ENCODE data around the gene NHSL2.
"Not testable (repeated sequence)": the region's sequence is repeated elsewhere in the genome, so short reads cannot be mapped to it uniquely, and the experiment has no call there.

The NHSL2 gene

DNA sequence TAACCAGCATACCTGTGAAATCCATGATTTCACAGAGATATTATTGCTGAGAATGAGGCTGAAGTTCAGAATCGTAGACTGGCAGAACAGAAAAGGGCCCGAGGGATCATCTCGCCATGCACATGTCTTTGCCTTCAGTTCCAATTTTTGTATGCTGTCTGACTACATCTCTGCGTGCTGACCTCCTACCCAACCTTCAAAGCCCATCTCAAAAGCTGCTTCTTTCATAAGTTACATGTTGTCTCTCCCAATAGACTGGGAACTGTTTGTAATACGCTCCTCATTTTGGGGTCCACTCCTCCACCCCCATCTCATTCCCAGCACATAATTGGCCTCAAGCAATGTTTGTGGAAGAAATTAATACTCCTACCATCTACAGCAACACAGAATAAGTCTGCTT, 142.9 kb downstream of the NHSL2 start:
- Histone ChIP-seq H4K20me1 (ENCODE audit: insufficient read depth, low read length) (no peaks in the 10 kb centered on the region), H3K4me1 (ENCODE audit: low read length) (no peaks in the 10 kb centered on the region), H3K36me3 (replicated peaks; ENCODE audit: low read depth, low read length) (no peaks in the 10 kb centered on the region), H3K79me2 (ENCODE audit: low read length) (no peaks in the 10 kb centered on the region), H3K4me3 (ENCODE audit: low read length) (no peak overlapping the region), H3K27ac (ENCODE audit: low read length) (no peak overlapping the region), H2AFZ (ENCODE audit: low read depth, low read length) (no peak overlapping the region), H3K9ac (ENCODE audit: low read length) (no peak overlapping the region), H3K4me2 (ENCODE audit: low read length) (no peak overlapping the region), H3K9me3 (ENCODE audit: insufficient read depth, low read length) (no peaks in the 10 kb centered on the region), H3K27me3 (ENCODE audit: low read depth, low read length) (peaks cover 25% of the 10 kb centered on the region)
- TF ChIP-seq EZH2phosphoT487 (IDR thresholded peaks at IDR 0.05; ENCODE audit: low read depth): no peak
- TF ChIP-seq, protein P1, sequence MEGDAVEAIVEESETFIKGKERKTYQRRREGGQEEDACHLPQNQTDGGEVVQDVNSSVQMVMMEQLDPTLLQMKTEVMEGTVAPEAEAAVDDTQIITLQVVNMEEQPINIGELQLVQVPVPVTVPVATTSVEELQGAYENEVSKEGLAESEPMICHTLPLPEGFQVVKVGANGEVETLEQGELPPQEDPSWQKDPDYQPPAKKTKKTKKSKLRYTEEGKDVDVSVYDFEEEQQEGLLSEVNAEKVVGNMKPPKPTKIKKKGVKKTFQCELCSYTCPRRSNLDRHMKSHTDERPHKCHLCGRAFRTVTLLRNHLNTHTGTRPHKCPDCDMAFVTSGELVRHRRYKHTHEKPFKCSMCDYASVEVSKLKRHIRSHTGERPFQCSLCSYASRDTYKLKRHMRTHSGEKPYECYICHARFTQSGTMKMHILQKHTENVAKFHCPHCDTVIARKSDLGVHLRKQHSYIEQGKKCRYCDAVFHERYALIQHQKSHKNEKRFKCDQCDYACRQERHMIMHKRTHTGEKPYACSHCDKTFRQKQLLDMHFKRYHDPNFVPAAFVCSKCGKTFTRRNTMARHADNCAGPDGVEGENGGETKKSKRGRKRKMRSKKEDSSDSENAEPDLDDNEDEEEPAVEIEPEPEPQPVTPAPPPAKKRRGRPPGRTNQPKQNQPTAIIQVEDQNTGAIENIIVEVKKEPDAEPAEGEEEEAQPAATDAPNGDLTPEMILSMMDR (IDR thresholded peaks at IDR 0.05; ENCODE audit: low read depth, low read length): no peak

DNA sequence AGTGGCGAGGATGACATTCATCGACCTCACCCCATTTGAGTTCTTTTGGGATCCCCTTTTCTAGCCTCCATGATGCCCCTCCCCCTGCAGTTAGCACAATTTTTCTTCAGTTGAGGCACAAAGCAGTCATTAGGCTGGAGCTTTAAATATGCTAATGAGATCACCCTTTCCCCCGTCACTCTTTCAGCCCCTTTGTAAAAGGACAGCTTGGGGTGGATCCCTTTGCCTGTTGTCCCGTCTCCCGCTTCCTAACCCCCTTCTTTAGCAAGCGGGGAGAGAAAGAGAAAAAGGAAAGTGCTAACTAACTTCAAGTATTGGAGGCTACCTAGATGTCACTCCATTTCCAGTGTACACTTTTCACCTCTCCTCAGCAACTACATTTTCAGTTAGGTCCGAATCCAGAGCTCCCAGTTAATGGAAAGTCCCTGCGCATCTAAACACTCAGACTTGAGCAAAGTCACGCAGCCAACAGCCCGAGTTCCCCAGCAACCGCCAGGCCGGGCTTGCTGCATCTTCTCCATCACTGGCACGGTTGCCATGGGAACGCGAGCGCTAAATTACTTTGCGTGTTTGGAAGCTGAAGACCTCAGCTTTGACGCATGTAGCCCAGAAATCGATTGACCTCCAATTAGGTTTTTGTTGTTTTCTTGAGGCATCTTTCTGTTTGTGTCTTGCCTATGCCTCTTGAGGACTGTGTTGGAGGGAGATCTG, 144.3 kb downstream of the NHSL2 start:
- no peak for TF ChIP-seq EZH2phosphoT487 (IDR thresholded peaks at IDR 0.05; ENCODE audit: low read depth)
- TF ChIP-seq, protein P1 (IDR thresholded peaks at IDR 0.05; ENCODE audit: low read depth, low read length): no peak
- Histone ChIP-seq H2AFZ (ENCODE audit: low read depth, low read length) (no peak overlapping the region), H3K9ac (ENCODE audit: low read length) (no peak overlapping the region), H4K20me1 (ENCODE audit: insufficient read depth, low read length) (no peaks in the 10 kb centered on the region), H3K4me1 (ENCODE audit: low read length) (no peaks in the 10 kb centered on the region), H3K9me3 (ENCODE audit: insufficient read depth, low read length) (no peaks in the 10 kb centered on the region), H3K4me3 (ENCODE audit: low read length) (no peak overlapping the region), H3K27me3 (ENCODE audit: low read depth, low read length) (peaks cover 36% of the 10 kb centered on the region), H3K4me2 (ENCODE audit: low read length) (no peak overlapping the region), H3K36me3 (replicated peaks; ENCODE audit: low read depth, low read length) (no peaks in the 10 kb centered on the region), H3K79me2 (ENCODE audit: low read length) (no peaks in the 10 kb centered on the region), H3K27ac (ENCODE audit: low read length) (no peak overlapping the region)

DNA sequence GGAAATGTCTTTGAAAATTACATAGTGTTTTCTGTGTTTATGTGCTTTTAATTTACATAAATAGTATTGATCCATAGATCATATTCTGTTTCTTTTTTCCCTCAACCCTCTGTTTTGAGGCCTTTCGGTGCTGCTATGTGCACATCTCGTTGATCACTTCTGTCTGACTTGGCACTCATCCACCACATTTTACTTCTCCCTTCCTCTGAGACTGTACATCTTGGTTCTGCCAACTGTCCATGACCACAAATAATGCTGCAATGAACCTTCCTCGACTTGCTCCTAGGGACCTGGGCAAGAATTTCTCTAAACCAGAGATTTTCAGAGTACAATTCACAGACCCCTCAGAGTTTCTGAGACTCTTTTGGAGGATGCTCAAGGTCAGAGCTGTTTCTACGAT, 146.7 kb downstream of the NHSL2 start:
- no peak overlapping the region for H2AFZ ChIP-seq (ENCODE audit: low read depth, low read length)
- H3K27ac ChIP-seq (ENCODE audit: low read length): no peak overlapping the region

DNA sequence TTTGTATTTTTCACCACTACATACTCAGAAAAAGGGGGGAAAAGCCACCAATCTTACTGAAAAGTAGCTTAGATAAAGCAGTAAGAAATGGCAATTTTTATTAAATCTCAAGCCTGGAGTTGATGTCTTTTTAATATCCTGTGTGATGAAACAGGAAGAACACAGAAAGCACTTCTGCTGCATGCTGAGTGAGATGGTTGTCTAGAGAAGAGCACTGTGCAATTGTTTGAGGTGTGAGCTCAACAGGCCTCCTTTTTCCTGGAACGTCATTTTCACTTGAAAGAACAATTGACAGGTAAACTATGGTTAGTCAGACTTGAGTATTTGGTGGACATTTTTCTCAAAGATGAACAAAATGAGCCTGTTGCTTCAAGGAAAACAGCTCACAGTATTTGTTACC, 147.2 kb downstream of the NHSL2 start:
- no peak overlapping the region for H3K9ac ChIP-seq (ENCODE audit: low read length)
- no peak overlapping the region for H3K4me3 ChIP-seq (ENCODE audit: low read length)
- peaks cover 24% of the 10 kb centered on the region for H3K27me3 ChIP-seq (ENCODE audit: low read depth, low read length)
- H2AFZ ChIP-seq (ENCODE audit: low read depth, low read length): no peak overlapping the region
- H3K36me3 ChIP-seq (replicated peaks; ENCODE audit: low read depth, low read length): no peaks in the 10 kb centered on the region
- TF ChIP-seq EZH2phosphoT487 (IDR thresholded peaks at IDR 0.05; ENCODE audit: low read depth): no peak
- TF ChIP-seq, protein P1 (IDR thresholded peaks at IDR 0.05; ENCODE audit: low read depth, low read length): no peak
- H3K79me2 ChIP-seq (ENCODE audit: low read length): no peaks in the 10 kb centered on the region
- no peaks in the 10 kb centered on the region for H4K20me1 ChIP-seq (ENCODE audit: insufficient read depth, low read length)
- H3K4me2 ChIP-seq (ENCODE audit: low read length): no peak overlapping the region
- H3K27ac ChIP-seq (ENCODE audit: low read length): no peak overlapping the region
- no peaks in the 10 kb centered on the region for H3K4me1 ChIP-seq (ENCODE audit: low read length)
- no peaks in the 10 kb centered on the region for H3K9me3 ChIP-seq (ENCODE audit: insufficient read depth, low read length)

More for the DNA sequence above, 146.7 kb downstream of the NHSL2 start:
- no peaks in the 10 kb centered on the region for H3K4me1 ChIP-seq (ENCODE audit: low read length)
- H3K9ac ChIP-seq (ENCODE audit: low read length): no peak overlapping the region
- peaks cover 29% of the 10 kb centered on the region for H3K27me3 ChIP-seq (ENCODE audit: low read depth, low read length)
- no peaks in the 10 kb centered on the region for H3K79me2 ChIP-seq (ENCODE audit: low read length)
- no peak overlapping the region for H3K4me2 ChIP-seq (ENCODE audit: low read length)
- no peak overlapping the region for H3K4me3 ChIP-seq (ENCODE audit: low read length)
- no peaks in the 10 kb centered on the region for H4K20me1 ChIP-seq (ENCODE audit: insufficient read depth, low read length)
- H3K36me3 ChIP-seq (replicated peaks; ENCODE audit: low read depth, low read length): no peaks in the 10 kb centered on the region
- no peaks in the 10 kb centered on the region for H3K9me3 ChIP-seq (ENCODE audit: insufficient read depth, low read length)
- TF ChIP-seq EZH2phosphoT487 (IDR thresholded peaks at IDR 0.05; ENCODE audit: low read depth): no peak
- TF ChIP-seq, protein P1 (IDR thresholded peaks at IDR 0.05; ENCODE audit: low read depth, low read length): no peak

DNA sequence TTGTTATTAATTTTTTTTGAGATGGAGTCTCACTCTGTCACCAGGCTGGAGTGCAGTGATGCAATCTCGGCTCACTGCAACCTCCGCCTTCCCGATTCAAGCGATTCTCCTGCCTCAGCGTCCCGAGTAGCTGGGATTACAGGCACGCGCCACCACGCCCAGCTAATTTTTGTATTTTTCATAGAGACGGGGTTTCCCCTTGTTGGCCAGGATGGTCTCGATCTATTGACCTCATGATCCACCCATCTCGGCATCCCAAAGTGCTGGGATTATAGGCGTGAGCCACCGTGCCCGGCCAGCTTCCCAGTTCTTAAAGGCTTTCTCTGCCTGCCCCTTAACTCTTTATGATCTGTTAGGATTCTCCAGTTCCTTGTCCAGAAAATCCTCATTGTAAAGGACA, 147.7 kb downstream of the NHSL2 start:
- not testable (repeated sequence) for H4K20me1 ChIP-seq (ENCODE audit: insufficient read depth, low read length); H3K4me2 ChIP-seq (ENCODE audit: low read length); H3K36me3 ChIP-seq (replicated peaks; ENCODE audit: low read depth, low read length); H3K27ac ChIP-seq (ENCODE audit: low read length); H3K9ac ChIP-seq (ENCODE audit: low read length); H3K9me3 ChIP-seq (ENCODE audit: insufficient read depth, low read length); H3K4me3 ChIP-seq (ENCODE audit: low read length); H3K79me2 ChIP-seq (ENCODE audit: low read length); H3K4me1 ChIP-seq (ENCODE audit: low read length); H2AFZ ChIP-seq (ENCODE audit: low read depth, low read length)
- H3K27me3 ChIP-seq (ENCODE audit: low read depth, low read length): peaks cover 21% of the 10 kb centered on the region
